ENCODE results near the gene LSAMP. TPM values are rescaled to one million over a fixed set of nuclear protein-coding genes. Genes with fewer than 3 reads are reported as not detected.

LSAMP gene
- total and polyA plus RNA-seq, 9 of the 15 experiments (the other 6 are each of a cell fraction or from before 2014, with no cell fraction given) = 0.09 to 0.11 TPM; not detected in 7

GRCh38 chr3:116093374-116093773, 351.9 kb downstream of the LSAMP start:
- Histone ChIP-seq H3K27ac (ENCODE audit: extremely low read depth, low read depth, low read length) (no peak overlapping the region), H3K4me2 (ENCODE audit: insufficient read depth, low read length) (no peak overlapping the region), H3K79me2 (ENCODE audit: control insufficient read depth, insufficient read depth, low read length) (no peaks in the 10 kb centered on the region), H4K20me1 (replicated peaks; ENCODE audit: control insufficient read depth, insufficient read depth, low read length) (no peaks in the 10 kb centered on the region), H3K36me3 (ENCODE audit: control insufficient read depth, insufficient read depth, low read length) (no peaks in the 10 kb centered on the region), H3K4me1 (replicated peaks in 1 of 2; ENCODE audit: control insufficient read depth in 2 of 2, insufficient read depth in 2 of 2, low read length in 2 of 2) (no peaks in the 10 kb centered on the region), H3K27me3 (ENCODE audit: control insufficient read depth in 2 of 2, insufficient read depth in 2 of 2, low read length in 2 of 2) (no peaks in the 10 kb centered on the region), H2AFZ (ENCODE audit: low read depth, low read length) (no peak overlapping the region), H3K4me3 (no peak overlapping the region), H3K9ac (ENCODE audit: insufficient read depth in 1 of 2, low read depth in 2 of 2, low read length in 2 of 2) (no peak overlapping the region), H3K9me1 (ENCODE audit: control insufficient read depth, insufficient read depth, low read length) (no peaks in the 10 kb centered on the region), H3K9me3 (replicated peaks; ENCODE audit: control insufficient read depth, insufficient read depth, low read depth, low read length) (no peaks in the 10 kb centered on the region)
- ATAC-seq (no peak), FAIRE-seq (no peak), DNase-seq (ENCODE audit: extremely low read depth in 1 of 4, low spot score in 3 of 4) (no peak)
- WGBS (ENCODE audit: insufficient coverage, low coverage, missing lambda C conversion rate) = 57% methylated on average over 2 of the region's 2 CpGs
- no TSS peak for BruUV-seq (replicated peaks)
- CTCF ChIA-PET (ENCODE audit: low intra/inter-chr PET ratio) = no interaction called here
- TF ChIP-seq PTTG1 (tag; IDR thresholded peaks at IDR 0.05; ENCODE audit: low read depth) (no peak), CEBPG (CRISPR knock-in tag; IDR thresholded peaks at IDR 0.05) (no peak), CEBPG (tag; conservative IDR thresholded peaks at IDR 0.05 in 1 of 2, IDR thresholded peaks at IDR 0.05 in 1 of 2) (peak in 1 of 2 experiments; percentile 21; a peak in 1 of 4 replicates)
- in situ Hi-C loops (cut with MboI) (no loop called here), intact Hi-C loops (cut with micrococcal nuclease) (no loop called here)
- POLR2A ChIA-PET = no interaction called here

- no peaks in the 10 kb centered on the region for H3K79me2 ChIP-seq (ENCODE audit: control insufficient read depth, insufficient read depth, low read length)
- no peak overlapping the region for H2AFZ ChIP-seq (ENCODE audit: low read depth, low read length)
- CTCF ChIA-PET (ENCODE audit: low intra/inter-chr PET ratio) = no interaction called here
- no peaks in the 10 kb centered on the region for H3K27me3 ChIP-seq (ENCODE audit: control insufficient read depth in 2 of 2, insufficient read depth in 2 of 2, low read length in 2 of 2)
- WGBS (ENCODE audit: insufficient coverage, low coverage, missing lambda C conversion rate) = 43% methylated on average over 1 of the region's 1 CpG
- ATAC-seq = no peak
- H3K36me3 ChIP-seq (ENCODE audit: control insufficient read depth, insufficient read depth, low read length) = no peaks in the 10 kb centered on the region
- H3K9me1 ChIP-seq (ENCODE audit: control insufficient read depth, insufficient read depth, low read length) = no peaks in the 10 kb centered on the region
- BruUV-seq (replicated peaks) = no TSS peak
- no peak overlapping the region for H3K4me2 ChIP-seq (ENCODE audit: insufficient read depth, low read length)
- no peaks in the 10 kb centered on the region; a peak in 2 of 5 replicates for H3K4me1 ChIP-seq (replicated peaks in 1 of 2; ENCODE audit: control insufficient read depth in 2 of 2, insufficient read depth in 2 of 2, low read length in 2 of 2)
- in situ Hi-C loops (cut with MboI) = no loop called here
- no peak overlapping the region for H3K4me3 ChIP-seq
- DNase-seq (ENCODE audit: extremely low read depth in 1 of 4, low spot score in 3 of 4) = no peak
- FAIRE-seq = no peak
- H3K9me3 ChIP-seq (replicated peaks; ENCODE audit: control insufficient read depth, insufficient read depth, low read depth, low read length) = no peaks in the 10 kb centered on the region
- POLR2A ChIA-PET = no interaction called here
- no peaks in the 10 kb centered on the region for H4K20me1 ChIP-seq (replicated peaks; ENCODE audit: control insufficient read depth, insufficient read depth, low read length)
- H3K27ac ChIP-seq (ENCODE audit: extremely low read depth, low read depth, low read length) = no peak overlapping the region
- intact Hi-C loops (cut with micrococcal nuclease) = no loop called here
- H3K9ac ChIP-seq (ENCODE audit: insufficient read depth in 1 of 2, low read depth in 2 of 2, low read length in 2 of 2) = no peak overlapping the region
- TF ChIP-seq ZNF583 (CRISPR knock-in tag; IDR thresholded peaks at IDR 0.05) = no peak
- no peak for TF ChIP-seq ZNF384 (IDR thresholded peaks at IDR 0.05; ENCODE audit: low read depth, low read length)
- no peak for TF ChIP-seq CUX1 (CRISPR knock-in tag; IDR thresholded peaks at IDR 0.05)
- no peak for TF ChIP-seq ZNF146 (CRISPR knock-in tag; IDR thresholded peaks at IDR 0.05; ENCODE audit: unreplicated experiment)
- no peak for TF ChIP-seq MAX (CRISPR knock-in tag; IDR thresholded peaks at IDR 0.05)
- no peak for TF ChIP-seq GATAD2B (IDR thresholded peaks at IDR 0.05; ENCODE audit: borderline replicate concordance)
- no peak for TF ChIP-seq ZNF41 (CRISPR knock-in tag; conservative IDR thresholded peaks at IDR 0.05)
- TF ChIP-seq ARID1B (IDR thresholded peaks at IDR 0.05) = no peak
- TF ChIP-seq XRCC5 (IDR thresholded peaks at IDR 0.05; ENCODE audit: low read depth, low read length) = no peak
- TF ChIP-seq LEF1 (IDR thresholded peaks at IDR 0.05) = no peak
These were observed 357.9 kb downstream of the LSAMP start for GRCh38 chr3:116087426-116087825.
